Keratinocyte (primary cell): Measurements from ENCODE around the gene NEK6.

Source experiments
- EZH2 ChIP-seq: IDR thresholded peaks from one replicate; pipeline ENCODE4 v1.6.1; 2012; ENCODE audit warnings: inconsistent platforms, mild to moderate bottlenecking, low read length, moderate library complexity
- TF ChIP-seq, protein P1 (sequence below), 3 experiments: IDR thresholded peaks in 1 of 3; conservative IDR thresholded peaks in 1 of 3; optimal IDR thresholded peaks in 1 of 3; 2 replicates in 2 of 3; 3 replicates in 1 of 3; pipeline versions ENCODE3 to v1.5.1; 2011; ENCODE audit warnings: low read length in 3 of 3, mild to moderate bottlenecking in 3 of 3, moderate library complexity in 2 of 3, control low read depth in 1 of 3, inconsistent platforms in 1 of 3; ENCODE audit not compliant: insufficient read depth in 2 of 3; ENCODE audit errors: extremely low read depth in 1 of 3

DNA sequence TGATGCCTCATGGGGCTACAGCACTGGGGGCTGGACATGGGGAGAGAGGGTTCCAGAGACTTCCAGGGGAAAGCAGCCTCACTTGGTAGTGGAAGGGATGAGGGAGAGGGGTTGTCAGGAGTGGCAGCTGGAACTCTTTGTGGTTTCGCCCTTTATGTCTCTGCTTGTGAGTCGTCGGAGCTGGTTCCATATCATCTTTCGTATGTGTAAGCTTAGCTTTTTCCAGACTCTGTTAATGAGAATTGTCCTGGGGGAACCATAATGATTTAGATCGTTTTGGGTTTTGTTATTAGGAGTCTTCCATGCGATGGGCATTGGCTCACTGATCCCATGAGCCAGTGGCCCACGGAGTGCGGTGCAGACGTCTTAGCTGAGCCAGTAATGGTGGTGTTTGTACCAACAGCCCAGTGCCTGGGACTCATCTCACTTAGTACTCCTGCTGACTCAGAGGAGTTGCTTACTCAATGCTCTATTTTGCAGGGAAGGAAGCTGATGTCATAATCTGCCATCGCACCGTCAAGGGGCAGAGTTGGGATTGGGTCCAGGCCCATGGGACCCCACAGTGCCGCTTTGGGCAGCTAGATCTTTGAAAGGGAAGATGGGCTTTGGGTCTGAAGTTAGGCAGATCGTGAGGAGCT, 48.5 kb downstream of the NEK6 start:
- TF ChIP-seq, protein P1, sequence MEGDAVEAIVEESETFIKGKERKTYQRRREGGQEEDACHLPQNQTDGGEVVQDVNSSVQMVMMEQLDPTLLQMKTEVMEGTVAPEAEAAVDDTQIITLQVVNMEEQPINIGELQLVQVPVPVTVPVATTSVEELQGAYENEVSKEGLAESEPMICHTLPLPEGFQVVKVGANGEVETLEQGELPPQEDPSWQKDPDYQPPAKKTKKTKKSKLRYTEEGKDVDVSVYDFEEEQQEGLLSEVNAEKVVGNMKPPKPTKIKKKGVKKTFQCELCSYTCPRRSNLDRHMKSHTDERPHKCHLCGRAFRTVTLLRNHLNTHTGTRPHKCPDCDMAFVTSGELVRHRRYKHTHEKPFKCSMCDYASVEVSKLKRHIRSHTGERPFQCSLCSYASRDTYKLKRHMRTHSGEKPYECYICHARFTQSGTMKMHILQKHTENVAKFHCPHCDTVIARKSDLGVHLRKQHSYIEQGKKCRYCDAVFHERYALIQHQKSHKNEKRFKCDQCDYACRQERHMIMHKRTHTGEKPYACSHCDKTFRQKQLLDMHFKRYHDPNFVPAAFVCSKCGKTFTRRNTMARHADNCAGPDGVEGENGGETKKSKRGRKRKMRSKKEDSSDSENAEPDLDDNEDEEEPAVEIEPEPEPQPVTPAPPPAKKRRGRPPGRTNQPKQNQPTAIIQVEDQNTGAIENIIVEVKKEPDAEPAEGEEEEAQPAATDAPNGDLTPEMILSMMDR (optimal IDR thresholded peaks at IDR 0.05 in 1 of 3, IDR thresholded peaks at IDR 0.05 in 1 of 3, conservative IDR thresholded peaks at IDR 0.05 in 1 of 3; ENCODE audit: extremely low read depth in 1 of 3, insufficient read depth in 2 of 3, low read length in 3 of 3) = no peak
- no peak for TF ChIP-seq EZH2
